ENCODE data around the gene NDUFAF5. TPM values are rescaled to one million over a fixed set of nuclear protein-coding genes. Genes with fewer than 3 reads are reported as not detected.

The NDUFAF5 gene
- total RNA-seq, 1 experiment from 2014 or later = 44.1 TPM

DNA sequence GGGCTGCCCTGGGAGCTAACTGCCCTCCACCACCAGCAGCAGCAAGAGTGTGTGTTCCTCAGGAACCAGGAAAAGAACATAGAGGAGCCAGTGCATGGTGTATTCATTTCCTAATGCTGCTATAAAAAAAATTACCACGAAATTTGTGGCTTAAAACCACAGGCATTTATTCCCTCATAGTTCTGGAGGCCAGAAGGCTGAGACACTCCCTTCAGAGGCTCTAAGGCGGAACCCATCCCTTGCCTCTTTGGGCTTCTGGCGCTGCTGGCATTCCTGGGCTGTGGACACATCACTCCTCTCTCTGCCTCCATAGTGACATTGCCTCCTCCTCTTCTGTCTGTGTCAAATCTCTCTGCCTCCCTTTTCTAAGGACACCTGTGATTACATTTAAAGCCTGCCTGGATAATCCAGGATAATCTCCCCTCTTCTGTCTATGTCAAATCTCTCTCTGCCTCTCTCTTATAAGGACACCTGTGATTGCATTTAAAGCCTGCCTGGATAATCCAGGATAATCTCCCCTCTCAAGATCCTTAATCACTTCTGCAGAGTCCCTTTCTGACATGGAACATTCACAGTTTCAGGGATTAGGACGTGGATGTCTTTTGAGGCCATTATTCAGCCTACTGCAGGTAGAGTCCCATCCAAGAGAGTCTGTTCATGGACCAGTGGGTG, 54.7 kb downstream of the NDUFAF5 start:
- Mint-ChIP-seq H3K27me3 (ENCODE audit: insufficient read depth, unreplicated experiment) (no peaks in the 10 kb centered on the region), H3K27ac (ENCODE audit: low read depth, unreplicated experiment) (no peak overlapping the region), H3K9me3 (ENCODE audit: unreplicated experiment) (no peaks in the 10 kb centered on the region), H3K4me1 (ENCODE audit: insufficient read depth, unreplicated experiment) (peaks cover 13% of the 10 kb centered on the region), H3K36me3 (ENCODE audit: insufficient read depth, unreplicated experiment) (no peaks in the 10 kb centered on the region), H3K4me3 (ENCODE audit: unreplicated experiment) (no peak overlapping the region)
- POLR2A ChIA-PET = interaction anchor here (0.6 kb wide), 1 partner anchor 92 kb away, joined by 3 read pairs; no protein-coding TSS in a partner anchor
- intact Hi-C loops (cut with micrococcal nuclease) = no loop called here
- no TSS peak for BruUV-seq (replicated peaks)
- DNase-seq (ENCODE audit: unreplicated experiment) = peak; percentile 35
- CTCF ChIA-PET = interaction anchor here (0.6 kb wide), 1 partner anchor 30 kb away, joined by 3 read pairs; no protein-coding TSS in a partner anchor
- TF ChIP-seq, protein P1, sequence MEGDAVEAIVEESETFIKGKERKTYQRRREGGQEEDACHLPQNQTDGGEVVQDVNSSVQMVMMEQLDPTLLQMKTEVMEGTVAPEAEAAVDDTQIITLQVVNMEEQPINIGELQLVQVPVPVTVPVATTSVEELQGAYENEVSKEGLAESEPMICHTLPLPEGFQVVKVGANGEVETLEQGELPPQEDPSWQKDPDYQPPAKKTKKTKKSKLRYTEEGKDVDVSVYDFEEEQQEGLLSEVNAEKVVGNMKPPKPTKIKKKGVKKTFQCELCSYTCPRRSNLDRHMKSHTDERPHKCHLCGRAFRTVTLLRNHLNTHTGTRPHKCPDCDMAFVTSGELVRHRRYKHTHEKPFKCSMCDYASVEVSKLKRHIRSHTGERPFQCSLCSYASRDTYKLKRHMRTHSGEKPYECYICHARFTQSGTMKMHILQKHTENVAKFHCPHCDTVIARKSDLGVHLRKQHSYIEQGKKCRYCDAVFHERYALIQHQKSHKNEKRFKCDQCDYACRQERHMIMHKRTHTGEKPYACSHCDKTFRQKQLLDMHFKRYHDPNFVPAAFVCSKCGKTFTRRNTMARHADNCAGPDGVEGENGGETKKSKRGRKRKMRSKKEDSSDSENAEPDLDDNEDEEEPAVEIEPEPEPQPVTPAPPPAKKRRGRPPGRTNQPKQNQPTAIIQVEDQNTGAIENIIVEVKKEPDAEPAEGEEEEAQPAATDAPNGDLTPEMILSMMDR (IDR thresholded peaks at IDR 0.05; ENCODE audit: unreplicated experiment) = no peak

DNA sequence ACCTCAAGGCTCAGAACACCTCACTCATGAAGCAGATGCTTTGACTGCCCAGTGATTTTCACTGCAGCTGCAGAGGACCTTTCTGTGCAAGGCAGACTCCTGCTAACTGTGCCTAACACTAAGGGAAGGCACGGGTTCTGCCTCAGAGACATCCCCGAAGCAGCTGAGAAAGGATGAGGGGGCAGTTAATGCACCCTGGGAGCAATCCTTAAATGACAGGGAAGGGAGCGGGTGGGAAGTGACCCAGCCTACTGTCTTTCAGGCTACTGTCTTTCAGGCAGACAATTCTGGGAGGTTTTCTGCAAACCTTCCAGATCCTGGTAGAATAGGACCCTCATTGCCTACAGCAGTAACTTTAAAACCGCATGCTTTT, 55.3 kb downstream of the NDUFAF5 start:
- BruUV-seq (replicated peaks) = no TSS peak
- no peak for DNase-seq (ENCODE audit: unreplicated experiment)
- H3K27ac Mint-ChIP-seq (ENCODE audit: low read depth, unreplicated experiment) = no peak overlapping the region
- no peaks in the 10 kb centered on the region for H3K36me3 Mint-ChIP-seq (ENCODE audit: insufficient read depth, unreplicated experiment)
- H3K4me3 Mint-ChIP-seq (ENCODE audit: unreplicated experiment) = no peak overlapping the region
- no peaks in the 10 kb centered on the region for H3K9me3 Mint-ChIP-seq (ENCODE audit: unreplicated experiment)
- H3K4me1 Mint-ChIP-seq (ENCODE audit: insufficient read depth, unreplicated experiment) = peaks cover 13% of the 10 kb centered on the region
- CTCF ChIA-PET = interaction anchor here (0.6 kb wide), 2 partner anchors 30 to 71 kb away, joined by 3 read pairs; no protein-coding TSS in a partner anchor
- intact Hi-C loops (cut with micrococcal nuclease) = no loop called here
- POLR2A ChIA-PET = no interaction called here
- TF ChIP-seq, protein P1 (IDR thresholded peaks at IDR 0.05; ENCODE audit: unreplicated experiment) = no peak
- H3K27me3 Mint-ChIP-seq (ENCODE audit: insufficient read depth, unreplicated experiment) = no peaks in the 10 kb centered on the region

DNA sequence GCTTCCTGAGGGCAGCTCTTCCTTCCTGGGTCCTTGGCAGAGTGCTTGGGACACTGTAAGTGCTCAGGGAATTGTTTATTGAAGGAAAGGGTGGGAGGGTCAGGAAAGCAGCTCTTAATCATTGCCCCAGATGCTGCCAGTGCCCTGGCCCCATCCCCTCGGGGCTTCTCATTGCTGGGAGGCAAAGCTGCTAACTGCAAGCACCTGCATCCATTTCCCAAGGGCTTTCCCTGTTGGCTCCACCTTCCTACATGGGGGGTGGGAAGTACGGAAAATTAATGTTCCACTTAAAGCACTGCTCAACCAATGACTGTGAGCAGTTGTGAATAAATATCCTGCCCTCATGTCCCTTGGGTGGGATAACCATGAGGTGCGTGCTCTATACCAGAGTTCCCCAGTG, 56.4 kb downstream of the NDUFAF5 start:
- Mint-ChIP-seq H3K27me3 (ENCODE audit: insufficient read depth, unreplicated experiment) (no peaks in the 10 kb centered on the region), H3K4me1 (ENCODE audit: insufficient read depth, unreplicated experiment) (peaks cover 13% of the 10 kb centered on the region), H3K4me3 (ENCODE audit: unreplicated experiment) (no peak overlapping the region), H3K36me3 (ENCODE audit: insufficient read depth, unreplicated experiment) (no peaks in the 10 kb centered on the region), H3K9me3 (ENCODE audit: unreplicated experiment) (no peaks in the 10 kb centered on the region), H3K27ac (ENCODE audit: low read depth, unreplicated experiment) (no peak overlapping the region)
- TF ChIP-seq, protein P1 (IDR thresholded peaks at IDR 0.05; ENCODE audit: unreplicated experiment) = no peak
- ChIA-PET POLR2A (no interaction called here), CTCF (interaction anchor here (1.7 kb wide), 2 partner anchors 20 to 22 kb away, joined by 4 to 7 read pairs; no protein-coding TSS in a partner anchor)
- no peak for DNase-seq (ENCODE audit: unreplicated experiment)
- BruUV-seq (replicated peaks) = no TSS peak
- intact Hi-C loops (cut with micrococcal nuclease) = no loop called here

DNA sequence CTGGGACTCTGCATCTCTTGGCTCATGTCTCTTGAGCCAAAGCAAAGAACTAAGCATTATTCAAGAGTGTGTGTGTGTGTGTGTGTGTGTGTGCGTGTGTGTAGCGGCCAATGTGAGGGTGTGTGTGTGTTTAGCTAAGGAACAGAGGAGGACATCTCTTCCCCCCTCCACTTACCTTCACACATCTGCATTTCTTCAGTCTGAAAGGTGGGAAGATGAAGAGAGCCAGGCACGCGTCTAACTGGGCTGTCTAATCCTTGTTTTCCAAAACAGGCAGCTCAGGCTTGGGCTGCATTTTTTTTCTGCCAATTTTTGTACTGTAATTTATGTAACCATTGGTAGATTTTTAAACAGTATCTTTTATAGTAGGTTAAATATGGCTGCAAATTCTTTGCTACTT, 59.5 kb downstream of the NDUFAF5 start:
- POLR2A ChIA-PET = no interaction called here
- CTCF ChIA-PET = no interaction called here
- TF ChIP-seq, protein P1 (IDR thresholded peaks at IDR 0.05; ENCODE audit: unreplicated experiment) = no peak
- Mint-ChIP-seq H3K4me3 (ENCODE audit: unreplicated experiment) (no peak overlapping the region), H3K4me1 (ENCODE audit: insufficient read depth, unreplicated experiment) (peaks cover 7% of the 10 kb centered on the region), H3K27me3 (ENCODE audit: insufficient read depth, unreplicated experiment) (no peaks in the 10 kb centered on the region), H3K9me3 (ENCODE audit: unreplicated experiment) (peaks cover 8% of the 10 kb centered on the region), H3K36me3 (ENCODE audit: insufficient read depth, unreplicated experiment) (no peaks in the 10 kb centered on the region), H3K27ac (ENCODE audit: low read depth, unreplicated experiment) (no peak overlapping the region)
- intact Hi-C loops (cut with micrococcal nuclease) = no loop called here
- no TSS peak for BruUV-seq (replicated peaks)
- DNase-seq (ENCODE audit: unreplicated experiment) = no peak
